Calu3 (cell line): Measurements from ENCODE around the gene ODF2. TPM values are rescaled to one million over a fixed set of nuclear protein-coding genes. Genes with fewer than 3 reads are reported as not detected.

ENCODE experiments used
- Bru-seq: library from RNA; stranded (reverse); fragments of 400-500 nt; gene quantifications from one replicate; lab custom pipeline; 2021; lab: Mats Ljungman, UMichigan
- BruChase-seq, 2 experiments: library from RNA; stranded (reverse); fragments of 400-500 nt; gene quantifications; one replicate each; lab custom pipeline; 2021; lab: Mats Ljungman, UMichigan
- BruUV-seq: library from RNA; stranded (reverse); fragments of 400-500 nt; replicated peaks from 2 replicates; lab custom pipeline; 2021; lab: Mats Ljungman, UMichigan
- CTCF ChIA-PET: fragments of 300-600 bp; sonication (Branson Sonifier 250); formaldehyde crosslinking; loops from one replicate; lab custom pipeline; 2022; ENCODE audit warnings: antibody characterized with exemption; lab: Charles Lee
- DNase-seq: peaks from one replicate; pipeline ENCODE4 v3.0.0; 2022
- H3K27ac Mint-ChIP-seq: one replicate; pipeline ENCODE4 v1.8.0; 2022; ENCODE audit warnings: mixed read lengths; ENCODE audit not compliant: unreplicated experiment
- H3K27me3 Mint-ChIP-seq: one replicate; pipeline ENCODE4 v1.8.0; 2022; ENCODE audit warnings: mixed read lengths; ENCODE audit not compliant: unreplicated experiment
- H3K36me3 Mint-ChIP-seq: one replicate; pipeline ENCODE4 v1.8.0; 2022; ENCODE audit warnings: mild to moderate bottlenecking, moderate library complexity, mixed read lengths; ENCODE audit not compliant: insufficient read depth, unreplicated experiment
- H3K4me1 Mint-ChIP-seq: one replicate; pipeline ENCODE4 v1.8.0; 2022; ENCODE audit warnings: mild to moderate bottlenecking, low read depth, mixed read lengths; ENCODE audit not compliant: unreplicated experiment
- H3K4me3 Mint-ChIP-seq: one replicate; pipeline ENCODE4 v1.8.0; 2022; ENCODE audit warnings: mild to moderate bottlenecking, low read depth, moderate library complexity, mixed read lengths; ENCODE audit not compliant: unreplicated experiment
- H3K9me3 Mint-ChIP-seq: one replicate; pipeline ENCODE4 v1.8.0; 2022; ENCODE audit warnings: low read depth, mixed read lengths; ENCODE audit not compliant: unreplicated experiment
- CTCF ChIP-seq: fragments of 200-600 bp; IDR thresholded peaks from one replicate; pipeline ENCODE4 v1.8.0; 2022; ENCODE audit warnings: antibody characterized with exemption; ENCODE audit not compliant: unreplicated experiment
- intact Hi-C: fragments of 100-400 bp; cut with micrococcal nuclease; formaldehyde crosslinking; loops from one replicate; pipeline ENCODE4 v1.10.0; 2022; ENCODE audit not compliant: unreplicated experiment
- long read RNA-seq: library from polyadenylated mRNA; stranded (forward); transcript quantifications from one replicate; pipeline ENCODE4 v2.0.0, GENCODE V29; 2022
- total RNA-seq: library from RNA; stranded (reverse); gene quantifications from 2 replicates; pipeline ENCODE4 v1.2.3, GENCODE V29; 2022

The ODF2 gene
- total RNA-seq = 24.6 and 33.6 TPM in 2 replicates
- Bru-seq, nascent RNA = percentile 56 among the genes with signal in this experiment
- BruChase-seq, experiment 1, labeled RNA remaining after a 6-hour chase = percentile 71 among the genes with signal in this experiment
- percentile 63 among the genes with signal in this experiment for BruChase-seq, experiment 2, labeled RNA remaining after a 2-hour chase
- long read RNA-seq, transcript ODF2-201 (21 exons, 3,899 nt) = major isoform, 9 of 26 reads
- long read RNA-seq, partial matches to known transcripts = 6 of 26 reads
- long read RNA-seq, other reads (novel, unspliced or antisense) = 11 of 26 reads

- peak; percentile 97 for DNase-seq
- BruUV-seq = no TSS peak
- Mint-ChIP-seq H3K4me1 (no peaks in the 10 kb centered on the region), H3K4me3 (peak within 1 kb of the TSS; percentile 95), H3K27me3 (no peaks in the 10 kb centered on the region), H3K36me3 (peaks cover 22% of the 10 kb centered on the region), H3K9me3 (no peaks in the 10 kb centered on the region), H3K27ac (peak within 1 kb of the TSS; percentile 75)
- TF ChIP-seq CTCF = no peak
- intact Hi-C loops = no loop called here
- CTCF ChIA-PET = interaction anchor here (0.6 kb wide), 2 partner anchors 17 kb away, joined by 3 read pairs; no protein-coding TSS in a partner anchor
Measured at GRCh38 chr9:128455849-128456612, at the start of gene ODF2. Gene ODF2 (plus strand): TSS chr9:128456006. CDS start chr9:128456092, 86 bp downstream.

DNA sequence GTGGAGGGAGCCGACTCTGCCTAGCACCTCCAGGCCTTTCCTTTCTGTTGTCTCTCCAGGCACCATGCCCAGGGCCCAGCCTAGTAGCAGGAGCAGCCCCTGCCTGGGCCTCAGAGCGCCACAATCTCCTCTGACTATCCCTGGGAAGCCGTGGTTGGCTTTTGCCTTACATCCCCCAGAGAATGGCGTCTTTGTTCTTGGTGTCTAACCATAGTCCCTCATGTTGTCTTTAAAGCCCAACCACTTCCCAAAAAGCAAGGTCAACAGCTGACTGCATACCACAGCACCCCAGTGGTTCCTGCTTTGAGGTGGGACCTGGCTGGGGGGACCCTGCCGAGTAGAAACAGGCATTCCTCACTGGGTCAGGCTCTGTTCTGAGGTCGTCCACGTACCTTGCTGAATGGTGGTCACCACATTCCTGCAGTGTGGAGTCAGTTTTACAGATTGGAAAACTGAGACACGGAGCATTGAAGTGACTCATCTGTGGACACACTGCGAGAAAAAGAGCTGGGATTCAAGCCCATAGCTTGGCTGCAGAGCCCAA lies 48.9 kb upstream of the ODF2 start:
- no TSS peak for BruUV-seq
- TF ChIP-seq CTCF = no peak
- CTCF ChIA-PET = no interaction called here
- peaks cover 12% of the 10 kb centered on the region for H3K27me3 Mint-ChIP-seq
- intact Hi-C loops = no loop called here
- no peaks in the 10 kb centered on the region for H3K36me3 Mint-ChIP-seq
- H3K27ac Mint-ChIP-seq = no peak overlapping the region
- H3K4me3 Mint-ChIP-seq = no peak overlapping the region
- DNase-seq = no peak
- H3K9me3 Mint-ChIP-seq = no peaks in the 10 kb centered on the region
- no peaks in the 10 kb centered on the region for H3K4me1 Mint-ChIP-seq

DNA sequence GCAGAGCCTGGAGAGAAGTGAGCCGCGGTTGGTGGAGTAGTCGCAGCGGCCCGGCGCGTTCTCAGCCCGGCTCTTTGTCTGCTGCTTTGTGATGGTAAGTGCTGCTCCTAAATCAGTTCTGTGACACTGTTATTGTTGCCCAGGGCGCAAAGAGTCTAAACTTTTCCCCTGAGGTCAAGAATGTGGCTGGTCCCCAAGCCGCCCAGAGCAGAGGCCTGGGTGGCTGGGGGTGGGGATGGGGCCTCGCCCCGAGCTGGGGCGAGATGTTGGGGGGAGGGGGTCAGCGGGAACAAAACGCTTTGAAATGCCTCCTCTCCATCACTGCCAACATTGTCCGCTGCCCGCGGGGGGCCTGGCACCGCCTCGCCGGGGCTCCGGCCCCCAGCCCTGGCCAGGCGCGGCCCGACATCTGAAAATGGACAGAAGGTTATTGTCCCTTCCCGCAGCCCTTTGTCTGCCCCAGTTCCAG lies 46.8 kb upstream of the ODF2 start:
- Mint-ChIP-seq H3K4me1 (no peaks in the 10 kb centered on the region), H3K36me3 (no peaks in the 10 kb centered on the region), H3K4me3 (no peak overlapping the region), H3K9me3 (no peaks in the 10 kb centered on the region), H3K27ac (no peak overlapping the region), H3K27me3 (peaks cover 21% of the 10 kb centered on the region)
- CTCF ChIA-PET = interaction anchor here (1.1 kb wide), 1 partner anchor 11 kb away, joined by 3 read pairs; the partner anchor contains the start of gene CERCAM
- DNase-seq = no peak
- intact Hi-C loops = no loop called here
- no peak for TF ChIP-seq CTCF
- no TSS peak for BruUV-seq

- Mint-ChIP-seq H3K4me1 (peaks cover 4% of the 10 kb centered on the region), H3K36me3 (no peaks in the 10 kb centered on the region), H3K9me3 (no peaks in the 10 kb centered on the region), H3K27ac (no peak overlapping the region), H3K27me3 (peaks cover 25% of the 10 kb centered on the region), H3K4me3 (no peak overlapping the region)
- CTCF ChIA-PET = interaction anchor here (1.1 kb wide), 1 partner anchor 11 kb away, joined by 3 read pairs; the partner anchor contains the start of gene CERCAM
- BruUV-seq = no TSS peak
- no peak for DNase-seq
- intact Hi-C loops = no loop called here
- TF ChIP-seq CTCF = no peak
Measured at GRCh38 chr9:128409450-128409849, 46.4 kb upstream of the ODF2 start.
